ACHN (cell line): ENCODE measurements around the gene RAPGEF1.

Source experiments
- DNase-seq: peaks from one replicate; pipeline ENCODE4 v3.0.0-alpha.2; 2015
- in situ Hi-C: cut with HindIII; loops from 2 replicates; pipeline ENCODE4 v1.10.0; 2017; ENCODE audit warnings: low sequenced_read_pairs, low pct_ligation_motif_present, low pct_unique_long_range_greater_than_20kb

RAPGEF1 gene

DNA sequence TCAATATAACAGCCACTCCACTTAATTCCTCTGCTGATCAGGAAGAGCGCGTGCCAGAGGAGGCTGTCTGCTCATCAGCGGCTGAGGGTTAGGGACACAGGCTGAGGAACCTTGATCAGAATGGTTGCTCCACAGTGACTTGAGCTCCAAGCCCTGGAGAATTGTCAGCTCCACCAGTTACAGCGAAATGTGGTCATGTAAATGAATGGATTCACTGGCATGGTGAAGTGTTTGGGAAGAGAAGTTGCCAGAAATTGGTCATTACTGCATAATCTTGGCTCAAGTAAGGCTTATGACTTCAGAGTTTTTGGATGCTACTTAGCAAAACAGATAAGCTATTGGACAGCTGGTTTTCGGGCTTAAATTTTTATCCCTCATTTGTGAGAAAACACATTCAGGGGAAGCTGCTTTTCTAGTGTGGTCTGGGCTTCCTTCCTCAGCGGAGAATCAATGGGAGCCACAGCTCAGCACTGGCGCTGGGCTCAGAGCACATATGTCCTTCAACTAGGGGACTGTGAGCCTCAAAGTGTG lies 129.6 kb downstream of the RAPGEF1 start:
- in situ Hi-C loops, result no loop called here
- DNase-seq, result no peak

DNA sequence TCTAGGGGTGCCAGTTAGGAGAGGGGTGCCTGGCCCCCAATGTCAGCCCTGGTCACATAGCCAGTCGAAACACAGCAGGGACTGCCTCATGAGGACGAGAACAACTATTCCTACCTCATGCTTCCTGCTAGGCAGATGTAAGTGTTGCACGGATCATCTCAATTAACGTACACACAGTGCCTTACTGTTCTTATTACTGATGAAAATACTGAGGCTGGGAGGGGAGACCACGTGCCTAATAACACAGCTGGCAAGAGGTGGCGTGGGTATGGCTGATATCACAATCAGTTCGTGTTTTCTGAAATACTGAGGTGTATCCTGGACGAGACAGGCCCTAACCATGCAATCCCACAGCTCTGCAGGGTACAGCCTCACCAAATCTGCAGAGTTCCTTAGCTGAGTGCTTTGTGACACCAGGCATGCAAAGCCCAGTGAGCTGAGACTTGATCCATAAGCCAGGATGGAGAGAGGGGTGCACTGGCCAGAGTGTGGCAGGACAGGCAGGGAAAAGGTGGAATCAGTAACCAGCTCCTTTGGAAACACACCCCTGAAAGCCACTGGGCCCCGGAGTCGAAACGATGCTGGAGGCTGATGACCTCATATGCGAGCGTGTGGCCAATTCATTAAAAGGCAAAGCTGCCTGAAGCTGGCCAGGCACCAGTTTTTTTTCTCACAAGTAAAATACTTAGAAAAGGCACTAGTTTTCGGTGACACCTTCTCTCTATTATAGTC lies 130.6 kb downstream of the RAPGEF1 start:
- peak; percentile 75 for DNase-seq
- in situ Hi-C loops, result no loop called here

DNA sequence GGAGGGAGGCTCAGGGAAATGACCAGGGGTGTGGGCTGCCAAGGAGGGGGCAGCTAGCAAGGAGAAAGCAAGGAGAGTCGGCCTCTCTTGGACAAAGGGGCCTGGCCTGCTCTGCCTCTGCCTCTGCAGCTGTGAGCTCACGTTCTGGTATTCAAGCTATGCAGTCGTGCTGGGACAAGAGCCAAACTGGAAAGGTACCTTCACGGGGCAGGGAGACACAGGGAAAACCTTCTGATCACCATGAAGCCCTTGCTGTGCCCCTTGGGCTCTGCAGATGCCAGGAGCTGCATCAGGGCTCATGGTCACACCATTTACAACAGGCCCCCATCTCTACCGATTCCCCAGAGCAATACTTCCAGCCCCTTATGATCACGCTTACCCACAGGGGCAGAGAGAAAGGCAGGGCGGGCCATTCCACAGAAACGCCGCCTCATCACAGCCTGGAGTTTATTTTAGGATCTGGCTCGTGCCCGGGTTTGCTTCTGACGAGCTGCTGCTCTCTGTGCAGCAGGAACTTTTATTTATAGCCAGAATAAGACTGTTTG lies 131.3 kb downstream of the RAPGEF1 start:
- DNase-seq, result peak; percentile 87
- in situ Hi-C loops, result no loop called here

DNA sequence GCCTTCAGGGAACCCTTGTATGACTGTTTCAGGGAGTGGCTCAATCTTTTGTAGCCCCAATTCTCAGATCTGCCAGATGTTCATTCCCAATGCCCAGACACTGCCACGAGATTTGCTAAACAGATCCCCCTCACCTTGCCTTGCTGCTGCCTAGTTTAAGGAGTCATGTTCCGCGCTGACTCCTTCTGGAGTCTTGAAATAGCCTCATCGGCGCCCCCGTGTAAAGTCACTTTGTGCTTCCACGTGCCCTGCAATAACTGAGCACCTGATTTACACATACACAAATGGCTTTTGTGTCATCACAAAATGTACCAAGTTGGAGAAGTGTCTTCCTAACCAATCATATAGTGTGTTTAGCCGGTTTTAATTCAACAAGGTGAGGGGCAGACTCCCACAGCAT lies 132.3 kb downstream of the RAPGEF1 start:
- no peak for DNase-seq
- in situ Hi-C loops, result no loop called here

DNA sequence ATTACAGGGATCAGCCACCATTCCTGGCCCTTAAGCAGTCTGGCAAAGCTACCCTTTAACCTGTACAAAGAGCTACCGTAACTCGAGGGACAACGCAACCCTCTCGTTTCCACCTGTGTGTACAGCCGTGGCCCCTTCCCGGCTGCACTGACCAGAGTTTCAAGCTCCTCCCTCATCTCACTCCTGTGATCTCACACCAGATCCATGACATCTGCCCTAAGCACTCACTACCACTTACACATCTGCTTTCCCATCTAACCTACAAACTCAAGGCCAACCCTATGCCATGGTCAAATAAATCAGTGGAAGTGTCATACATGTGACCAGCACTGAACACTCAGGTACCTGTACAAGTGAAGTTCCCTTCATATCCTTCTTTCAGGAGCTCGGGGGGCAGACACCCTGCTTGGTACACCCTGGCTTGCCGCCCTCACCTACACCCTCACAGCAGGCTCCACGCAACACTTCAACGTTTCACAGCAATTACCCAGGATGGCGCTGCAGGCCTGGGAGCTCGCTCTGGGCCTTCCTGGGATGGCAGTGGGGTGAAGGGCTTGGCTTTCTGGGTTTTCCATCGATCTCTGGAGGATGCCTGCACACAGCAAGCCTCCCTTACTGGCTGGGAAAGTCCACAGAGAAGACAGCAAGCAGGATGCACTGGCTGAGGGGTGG lies 132.8 kb downstream of the RAPGEF1 start:
- no peak for DNase-seq
- in situ Hi-C loops, result no loop called here

DNA sequence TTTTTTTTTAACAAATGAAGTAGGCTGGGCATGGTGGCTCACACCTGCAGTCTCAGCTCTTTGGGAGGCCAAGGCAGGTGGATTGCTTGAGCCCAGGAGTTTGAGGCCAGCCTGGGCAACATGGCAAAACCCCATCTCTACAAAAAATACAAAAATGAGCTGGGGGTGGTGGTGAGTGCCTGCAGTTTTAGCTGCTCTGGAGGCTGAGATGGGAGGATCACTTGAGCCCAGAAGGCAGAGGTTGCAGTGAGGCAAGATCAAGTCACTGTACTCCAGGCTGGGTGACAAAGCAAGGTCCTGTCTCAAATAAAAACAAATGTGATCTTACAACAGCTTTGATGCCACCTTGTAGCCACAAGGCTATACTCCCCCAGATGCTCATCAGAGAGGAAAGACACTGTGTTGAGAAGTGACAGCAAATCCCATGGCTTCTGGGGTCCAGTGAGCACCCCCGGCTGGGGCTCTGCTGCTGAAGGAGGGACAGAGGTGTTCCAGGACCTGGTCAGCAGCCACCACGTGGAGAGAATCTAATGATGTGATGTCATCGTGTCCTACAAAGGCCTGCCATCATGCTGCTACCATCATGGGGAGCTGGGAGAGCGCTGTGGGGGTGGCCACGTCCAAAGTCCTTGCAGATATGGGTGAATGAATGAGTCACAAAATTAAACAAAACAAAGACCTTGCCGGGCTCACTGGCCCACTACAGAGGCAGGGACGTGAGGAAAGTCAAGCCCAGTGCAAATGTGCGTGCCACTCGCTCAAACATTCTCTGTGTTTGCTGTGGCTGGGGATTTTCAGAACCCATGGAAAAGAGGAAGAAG lies 133.9 kb downstream of the RAPGEF1 start:
- in situ Hi-C loops, result no loop called here
- no peak for DNase-seq

DNA sequence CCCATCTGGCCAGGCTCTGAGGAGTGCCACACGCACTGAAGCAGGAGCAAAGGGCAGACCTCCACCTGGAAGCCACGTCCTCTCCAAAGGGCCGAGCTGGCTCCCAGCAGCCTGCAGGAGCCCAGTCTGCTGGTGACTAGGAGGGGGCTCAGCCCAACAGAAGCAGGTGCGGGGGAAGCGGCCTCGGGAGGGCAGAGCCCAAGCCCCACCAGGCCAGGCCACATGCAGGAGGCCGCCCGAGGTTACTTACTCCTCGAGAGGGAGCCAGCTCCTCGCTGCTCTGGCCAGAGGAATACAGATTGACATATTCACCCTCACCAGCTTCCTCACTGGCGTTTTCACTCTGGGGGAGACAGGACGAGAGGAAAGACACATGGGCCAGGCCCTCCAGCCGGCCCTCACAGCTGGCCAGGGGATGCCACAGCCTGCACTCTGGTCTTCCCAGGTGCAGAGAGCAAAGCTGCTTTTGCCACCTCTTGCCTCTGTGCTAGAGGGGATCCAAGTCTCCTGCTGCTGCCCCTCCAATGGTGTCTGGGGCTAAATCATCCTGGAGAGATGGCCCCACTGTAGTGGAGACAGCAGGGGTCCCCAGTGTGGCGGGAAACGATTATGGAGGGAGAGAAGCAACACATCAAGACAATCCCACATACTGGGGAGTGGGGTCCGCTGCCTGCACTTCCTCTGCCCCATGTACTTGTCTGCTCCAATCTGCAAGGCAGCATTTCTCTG lies 136.0 kb downstream of the RAPGEF1 start:
- in situ Hi-C loops, result no loop called here
- no peak for DNase-seq

DNA sequence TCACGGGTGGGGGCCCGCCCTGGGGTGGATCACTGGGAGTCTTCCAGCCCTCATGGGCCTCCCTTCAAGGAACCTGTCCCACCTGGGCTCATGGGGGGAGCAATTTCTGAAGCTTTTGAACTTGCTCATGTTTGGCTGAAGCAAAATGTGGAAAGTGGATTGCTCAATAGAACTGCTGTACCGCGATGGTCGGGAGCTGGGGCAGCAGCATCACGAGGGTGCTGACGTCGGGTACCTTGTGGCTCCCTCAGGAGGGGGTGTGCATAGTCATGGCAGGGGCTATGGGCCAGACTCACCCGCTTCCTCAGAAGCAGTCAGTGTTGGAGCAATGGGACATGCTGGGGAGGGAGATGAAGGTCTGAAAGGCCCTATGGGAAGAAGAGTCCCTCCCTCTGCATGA lies 136.7 kb downstream of the RAPGEF1 start:
- DNase-seq, result no peak
- in situ Hi-C loops, result no loop called here

DNA sequence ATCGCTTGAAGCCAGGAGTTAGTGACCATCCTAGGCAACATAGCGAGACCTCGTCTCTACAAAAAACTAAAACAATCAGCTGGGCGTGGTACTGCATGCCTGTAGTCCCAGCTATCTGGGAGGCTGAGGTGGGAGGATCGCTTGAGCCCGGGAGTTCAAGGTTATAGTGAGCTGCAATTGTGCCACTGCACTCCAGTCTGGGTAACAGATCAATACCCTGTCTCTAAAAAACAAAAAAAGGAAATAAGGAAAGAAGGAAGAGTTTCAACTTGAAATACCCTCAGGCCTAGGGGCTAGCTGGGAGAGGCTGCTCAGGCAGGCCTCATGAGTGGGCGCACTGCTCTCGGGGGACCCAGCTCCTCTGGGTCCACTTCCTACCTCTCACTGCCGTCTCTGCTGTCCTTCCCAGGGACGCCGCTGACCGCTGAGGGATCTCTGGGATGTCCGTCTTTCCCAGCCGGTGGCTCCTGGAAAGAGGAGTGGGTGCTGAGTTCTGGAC lies 138.1 kb downstream of the RAPGEF1 start:
- no peak for DNase-seq
- in situ Hi-C loops, result no loop called here

DNA sequence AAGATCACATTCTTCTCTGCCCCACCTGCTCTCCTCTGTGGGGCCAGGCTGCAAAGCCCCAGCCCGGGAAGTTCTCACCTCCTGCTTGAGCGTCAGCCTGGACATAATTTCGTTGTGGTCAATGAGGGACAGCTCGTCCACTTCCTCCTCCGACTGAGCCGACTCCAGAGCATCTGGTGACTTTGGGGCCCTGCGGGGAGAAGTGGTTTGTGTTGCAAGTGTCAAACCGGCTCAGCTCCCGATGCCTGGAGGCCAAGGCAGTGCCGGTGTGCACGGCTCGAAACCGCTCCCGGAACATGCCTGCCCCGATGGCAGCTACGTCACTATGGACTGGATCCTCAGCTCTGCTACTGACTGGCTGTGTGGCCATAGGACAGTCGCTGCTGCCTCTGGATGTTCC lies 141.8 kb downstream of the RAPGEF1 start:
- in situ Hi-C loops, result no loop called here
- DNase-seq, result no peak

DNA sequence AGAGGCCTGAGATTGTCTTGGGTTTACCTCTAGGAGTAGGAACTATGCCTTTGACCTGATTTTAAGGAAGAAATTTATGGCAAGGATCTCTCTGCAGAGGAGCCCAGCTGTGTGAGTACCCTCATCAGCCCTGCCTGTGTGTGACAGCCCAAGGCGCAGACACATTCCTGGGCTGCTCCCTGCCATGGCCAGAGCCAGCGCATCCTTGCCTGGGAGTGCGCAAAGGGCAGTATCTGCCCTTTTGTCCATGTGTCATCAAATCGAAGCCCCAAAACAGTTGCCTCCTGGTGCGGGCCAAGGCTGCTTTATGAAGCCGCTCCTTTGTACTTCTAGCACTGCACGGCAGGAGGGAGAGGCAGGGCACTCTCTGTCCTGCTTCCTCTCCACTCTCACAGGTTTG lies 142.6 kb downstream of the RAPGEF1 start:
- in situ Hi-C loops, result no loop called here
- DNase-seq, result no peak

DNA sequence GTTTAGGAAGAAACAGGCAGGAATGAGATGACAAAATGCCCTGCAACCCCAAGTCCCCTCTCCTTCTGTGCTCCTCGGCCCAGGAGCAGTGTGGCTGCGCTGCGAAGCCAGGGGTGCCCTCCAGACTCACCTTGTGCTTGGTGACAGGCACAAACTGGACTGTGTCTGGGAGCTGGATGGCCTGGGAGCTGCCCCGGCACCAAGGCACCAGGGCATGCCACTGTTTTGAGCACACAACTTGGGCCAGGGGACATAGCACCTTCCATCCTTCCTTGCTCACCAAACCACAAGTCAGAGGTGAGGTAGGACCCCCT lies 143.5 kb downstream of the RAPGEF1 start:
- in situ Hi-C loops, result no loop called here
- DNase-seq, result no peak

DNA sequence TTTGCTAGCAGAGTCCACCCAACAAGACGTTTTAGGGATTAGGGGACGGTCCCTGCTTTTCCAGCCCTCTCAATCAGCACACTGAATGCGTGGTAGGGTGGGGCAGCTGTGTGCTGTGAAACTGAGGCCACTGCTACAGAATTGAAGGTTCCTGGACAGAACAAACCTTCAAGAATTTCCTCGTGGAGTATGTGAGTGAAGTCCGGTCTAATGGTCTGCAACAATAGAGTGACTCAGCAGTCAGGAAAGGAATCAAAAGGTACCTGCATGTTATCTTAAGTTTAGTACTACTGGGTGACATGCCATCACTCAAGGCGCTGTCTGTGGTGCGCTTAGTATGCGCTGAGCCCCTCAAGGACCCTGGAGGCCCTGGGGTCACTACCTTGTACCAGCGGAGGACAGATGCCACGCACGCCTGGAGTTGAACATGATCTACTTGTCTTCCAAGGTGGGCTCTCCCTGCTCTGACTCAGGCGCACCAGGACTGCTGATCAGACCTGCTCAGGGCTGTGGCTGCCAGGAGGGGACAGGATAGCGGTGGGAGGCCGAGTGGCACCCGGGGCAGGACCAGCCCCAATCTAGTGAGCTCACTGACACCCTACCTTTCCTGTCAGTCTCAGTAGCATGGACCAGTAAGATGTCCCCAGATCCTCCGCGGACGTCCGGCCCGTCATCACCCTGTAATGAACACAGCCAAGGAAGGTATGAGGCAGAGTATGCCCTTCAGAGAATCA lies 144.0 kb downstream of the RAPGEF1 start:
- in situ Hi-C loops, result no loop called here

DNA sequence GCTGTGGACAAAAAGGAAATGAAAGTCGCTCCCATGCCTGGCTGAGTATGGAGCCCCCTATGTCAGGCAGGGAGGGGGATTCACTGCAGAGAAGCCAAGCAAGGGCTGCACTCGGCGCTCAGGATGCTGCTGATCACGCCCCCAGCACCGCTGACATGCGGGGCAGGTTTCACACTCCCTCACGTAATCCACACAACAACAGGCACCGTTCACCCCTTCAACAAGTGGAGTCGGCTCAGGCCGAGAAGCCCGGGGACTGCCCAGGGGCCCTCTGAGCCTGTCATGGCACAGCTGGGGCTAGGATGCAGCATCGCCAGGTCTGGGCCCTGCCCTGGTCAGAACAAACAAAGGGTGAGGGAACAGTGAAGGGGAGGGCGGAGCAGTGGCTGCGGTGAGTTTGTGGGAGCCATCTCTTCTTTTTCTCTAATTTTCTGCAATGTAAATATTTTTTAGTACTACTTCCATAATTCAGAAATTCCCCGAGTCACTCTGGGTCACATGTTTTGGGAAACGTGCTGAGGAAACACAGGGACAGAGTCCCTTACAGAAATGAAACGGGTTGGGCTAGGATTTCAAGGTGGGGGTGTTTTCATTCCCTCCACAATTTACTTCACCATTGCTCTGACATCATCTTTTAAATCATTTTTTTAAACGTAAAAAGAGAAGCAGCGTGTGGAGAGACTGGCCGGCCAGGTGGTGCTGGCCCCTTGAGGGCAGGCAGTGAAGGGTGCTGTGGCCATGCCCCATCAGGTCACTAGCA lies 144.8 kb downstream of the RAPGEF1 start:
- in situ Hi-C loops, result no loop called here

More for the DNA sequence above, 144.0 kb downstream of the RAPGEF1 start:
- DNase-seq, result no peak

DNA sequence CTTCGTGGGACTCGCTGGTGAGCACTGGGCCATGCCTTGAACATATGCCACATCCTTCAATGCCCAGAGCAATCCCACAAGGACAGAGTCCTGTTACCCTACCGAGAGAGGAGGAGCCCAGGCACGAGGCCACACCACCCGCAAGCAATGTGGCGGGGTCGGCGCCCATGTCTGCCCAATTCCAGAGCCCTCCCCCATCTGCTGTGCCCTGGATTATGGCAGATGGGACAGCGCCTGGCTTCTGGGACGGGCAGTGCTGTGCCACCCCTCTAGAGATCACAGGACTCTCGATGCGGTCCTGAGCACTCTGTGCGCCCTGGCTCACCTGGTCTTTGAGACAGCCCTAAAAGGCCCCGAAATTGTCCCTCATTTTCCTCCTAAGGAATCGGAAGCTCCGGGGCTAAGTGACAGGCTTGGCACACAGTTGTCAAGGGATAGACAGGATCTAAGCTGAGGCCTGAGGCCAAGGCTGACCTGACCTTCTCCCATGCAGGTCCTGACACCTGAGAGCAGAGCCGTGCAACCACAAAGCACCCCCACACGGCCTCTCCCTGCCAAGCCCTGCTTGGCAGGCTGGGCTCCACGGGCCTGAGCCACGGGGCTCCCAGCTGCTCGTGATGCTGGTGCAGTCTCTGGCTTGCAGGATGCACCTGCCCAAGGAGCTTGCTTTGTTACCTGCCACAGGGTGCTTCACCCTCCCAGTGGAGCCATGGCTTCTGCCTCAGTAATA lies 145.8 kb downstream of the RAPGEF1 start:
- no peak for DNase-seq
- in situ Hi-C loops, result no loop called here

More for the DNA sequence above, 144.8 kb downstream of the RAPGEF1 start:
- DNase-seq, result no peak

DNA sequence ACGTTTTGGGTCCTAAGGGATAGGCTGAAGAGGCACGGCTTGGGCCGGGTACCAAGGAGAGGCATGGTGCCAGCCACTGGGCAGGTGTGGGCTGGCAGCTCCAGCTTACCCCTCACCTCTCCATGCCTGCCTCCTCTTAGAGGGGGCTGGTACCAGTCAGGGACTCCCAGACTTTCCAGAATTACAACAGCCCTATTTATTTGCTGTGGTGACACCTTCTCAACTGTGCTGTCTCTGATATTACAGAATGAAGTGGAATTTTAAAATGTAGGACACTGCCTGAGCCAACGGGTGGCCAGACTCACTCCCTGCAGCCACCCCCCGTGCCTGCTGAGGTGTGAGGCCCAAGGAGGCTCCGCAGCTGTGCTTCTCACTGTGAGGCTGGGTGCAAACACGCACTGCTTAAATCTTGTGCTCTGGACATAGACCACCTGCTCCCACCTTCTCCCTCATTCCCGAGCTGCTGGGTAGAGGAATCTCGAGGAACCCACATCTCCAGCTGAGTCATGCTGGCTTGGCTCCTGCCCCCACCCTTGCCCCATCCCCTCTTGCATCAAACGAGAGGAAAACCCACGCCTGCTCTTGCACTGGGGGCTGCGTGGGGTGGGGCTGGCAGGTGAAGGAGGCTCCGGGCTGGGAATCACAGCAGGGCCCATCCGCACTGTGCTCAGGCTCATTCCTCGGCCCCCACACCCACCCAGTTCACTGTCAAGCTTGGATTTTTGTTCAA lies 146.6 kb downstream of the RAPGEF1 start:
- no peak for DNase-seq
- in situ Hi-C loops, result no loop called here
